GM12892 (cell line): Measurements from ENCODE around the gene FBXL22.

ENCODE experiments used
- DNase-seq: peaks from one replicate; pipeline ENCODE4 v3.0.0; 2011; ENCODE audit not compliant: insufficient read length
- FAIRE-seq: peaks from 2 replicates; lab custom pipeline; 2011; peaks lifted over from hg19 to GRCh38; lab: Jason Lieb, UNC
- POLR2A ChIP-seq: IDR thresholded peaks from 2 replicates; pipeline ENCODE4 v1.6.1; 2011; ENCODE audit warnings: low read depth, low read length, control low read depth
- POLR2AphosphoS5 ChIP-seq: IDR thresholded peaks from 2 replicates; pipeline ENCODE4 v1.6.1; 2011; ENCODE audit warnings: low read depth, low read length, control low read depth
- TAF1 ChIP-seq: IDR thresholded peaks from 2 replicates; pipeline ENCODE4 v1.6.1; 2011; ENCODE audit warnings: low read depth, mild to moderate bottlenecking, control low read depth, low read length, borderline replicate concordance

FBXL22 gene

DNA sequence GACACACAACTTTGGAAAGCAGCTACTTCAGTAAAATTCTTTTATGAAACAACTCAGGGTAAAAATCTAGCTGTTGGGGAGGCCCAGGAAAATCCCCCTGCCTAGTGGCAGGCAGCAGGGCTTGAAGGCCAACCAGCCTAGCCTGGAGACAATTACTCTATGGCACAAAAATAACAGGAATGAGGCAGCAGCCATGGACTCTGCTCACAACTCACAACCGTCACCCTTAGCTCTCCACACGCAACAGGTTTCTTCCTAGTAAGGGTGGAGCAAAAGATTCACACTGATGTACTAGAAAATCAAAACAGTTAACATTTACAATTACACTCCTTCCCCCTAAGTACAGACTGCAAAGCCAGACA lies 530 bp upstream of the FBXL22 start:
- DNase-seq (no peak), FAIRE-seq (no peak)
- TF ChIP-seq POLR2AphosphoS5 (no peak), TAF1 (no peak), POLR2A (no peak)

DNA sequence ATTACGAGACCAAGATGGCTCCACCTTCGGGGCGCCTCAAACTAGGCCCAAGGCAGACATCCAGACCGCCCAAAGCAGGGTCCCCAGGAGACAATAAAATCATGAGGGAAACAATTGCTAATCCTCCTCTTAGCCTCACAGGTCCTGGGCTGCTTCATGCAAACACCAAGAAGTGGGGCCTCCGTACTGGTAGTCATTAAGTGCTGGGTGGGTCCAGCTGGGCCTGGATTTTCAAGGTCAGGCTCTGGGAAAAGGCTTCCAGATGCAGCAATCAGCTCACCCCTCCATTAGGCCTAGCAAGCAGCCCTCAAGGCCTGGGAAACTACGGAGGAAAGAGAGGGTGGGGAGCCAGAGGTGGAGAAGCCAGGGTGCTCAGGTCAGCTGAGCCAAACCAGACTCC lies 634 bp downstream of the FBXL22 start:
- DNase-seq (no peak), FAIRE-seq (no peak)
- TF ChIP-seq POLR2A: no peak

- TF ChIP-seq TAF1: no peak
- no peak for TF ChIP-seq POLR2A
- no peak for TF ChIP-seq POLR2AphosphoS5
- DNase-seq (no peak), FAIRE-seq (no peak)
Measured at GRCh38 chr15:63598473-63599400, 1.6 kb downstream of the FBXL22 start.

GRCh38 chr15:63599401-63600000 lies 2.3 kb downstream of the FBXL22 start:
- FAIRE-seq: peak; percentile 33
- no peak for DNase-seq
- TF ChIP-seq TAF1 (no peak), POLR2AphosphoS5 (no peak), POLR2A (no peak)

- DNase-seq (no peak), FAIRE-seq (no peak)
- no peak for TF ChIP-seq POLR2A
Measured at GRCh38 chr15:63600001-63600615, 2.9 kb downstream of the FBXL22 start.

DNA sequence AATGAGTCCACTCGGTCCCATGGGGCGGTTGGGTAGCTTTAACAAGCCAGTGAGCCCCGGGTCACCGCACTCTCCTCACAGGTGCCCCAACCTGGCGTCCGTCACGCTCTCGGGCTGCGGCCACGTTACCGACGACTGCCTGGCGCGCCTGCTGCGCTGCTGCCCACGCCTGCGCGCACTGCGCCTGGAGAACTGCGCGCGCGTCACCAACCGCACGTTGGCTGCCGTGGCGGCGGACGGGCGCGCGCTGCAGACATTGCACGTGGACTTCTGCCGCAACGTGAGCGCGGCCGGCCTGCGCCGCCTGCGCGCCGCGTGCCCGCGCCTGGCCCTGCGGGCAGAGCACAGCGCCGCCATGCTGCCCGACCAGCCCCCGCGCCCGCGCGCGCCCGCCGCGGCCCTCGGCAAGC lies 3.4 kb downstream of the FBXL22 start:
- peak; percentile 87 for TF ChIP-seq POLR2AphosphoS5
- peak; percentile 58; the same call in 1 of the 2 replicates for TF ChIP-seq TAF1
- TF ChIP-seq POLR2A: peak; percentile 87
- DNase-seq: peak; percentile 86
- peak; percentile 99 for FAIRE-seq

GRCh38 chr15:63601026-63601703 lies 4.0 kb downstream of the FBXL22 start:
- FAIRE-seq (peak; percentile 48), DNase-seq (peak; percentile 41)
- no peak for TF ChIP-seq POLR2AphosphoS5
- TF ChIP-seq POLR2A: no peak; the same call in 1 of the 2 replicates
- TF ChIP-seq TAF1: no peak

GRCh38 chr15:63601704-63602185 lies 4.6 kb downstream of the FBXL22 start:
- no peak for DNase-seq
- TF ChIP-seq POLR2A (no peak), POLR2AphosphoS5 (no peak), TAF1 (no peak)
- FAIRE-seq: peak; percentile 46

DNA sequence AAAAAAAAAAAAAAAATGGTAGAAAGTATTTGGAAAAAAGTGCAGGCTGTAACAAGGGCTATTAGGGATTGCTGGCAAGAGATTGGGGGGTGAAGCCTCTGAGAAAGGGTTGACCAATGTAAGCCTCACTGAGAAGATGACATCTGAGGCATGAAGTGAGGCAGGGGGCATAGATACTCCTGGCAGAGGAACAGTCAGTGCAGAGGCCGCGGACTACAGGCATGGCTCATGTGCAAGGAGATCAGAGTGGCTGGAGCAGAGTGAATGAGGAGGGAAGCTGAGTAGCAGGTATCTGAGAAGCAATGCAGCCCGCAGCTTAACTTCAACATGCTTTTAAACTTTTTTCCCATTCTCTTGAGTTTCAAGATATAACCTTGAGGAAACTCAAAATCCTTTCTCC lies 5.4 kb downstream of the FBXL22 start:
- no peak for FAIRE-seq
- no peak for DNase-seq
- TF ChIP-seq POLR2A: no peak
- TF ChIP-seq TAF1: no peak
- no peak for TF ChIP-seq POLR2AphosphoS5

- TF ChIP-seq POLR2AphosphoS5 (no peak), POLR2A (no peak), TAF1 (no peak)
- FAIRE-seq (no peak), DNase-seq (no peak)
Measured at GRCh38 chr15:63603516-63603915, 6.3 kb downstream of the FBXL22 start.

DNA sequence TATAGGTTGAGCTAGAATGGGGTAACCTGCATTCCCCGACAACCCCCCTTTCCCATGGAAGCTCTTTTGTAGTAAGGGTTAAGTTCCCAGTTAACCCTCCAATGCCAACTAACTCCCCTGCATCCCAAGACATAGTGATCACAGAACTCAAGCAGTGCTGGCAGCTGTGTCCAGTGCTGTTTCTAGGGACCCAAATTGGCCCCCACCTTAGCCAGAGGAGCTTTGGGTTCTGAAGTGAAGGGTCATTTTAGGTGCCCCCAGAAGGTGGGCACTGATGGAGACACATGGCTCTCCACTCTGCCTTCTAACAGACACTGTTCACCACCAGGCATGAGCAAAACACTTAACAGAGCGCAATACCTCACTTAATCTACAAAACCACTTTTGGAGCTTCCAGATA lies 7.1 kb downstream of the FBXL22 start:
- FAIRE-seq: no peak
- DNase-seq: no peak
- TF ChIP-seq POLR2A: no peak

DNA sequence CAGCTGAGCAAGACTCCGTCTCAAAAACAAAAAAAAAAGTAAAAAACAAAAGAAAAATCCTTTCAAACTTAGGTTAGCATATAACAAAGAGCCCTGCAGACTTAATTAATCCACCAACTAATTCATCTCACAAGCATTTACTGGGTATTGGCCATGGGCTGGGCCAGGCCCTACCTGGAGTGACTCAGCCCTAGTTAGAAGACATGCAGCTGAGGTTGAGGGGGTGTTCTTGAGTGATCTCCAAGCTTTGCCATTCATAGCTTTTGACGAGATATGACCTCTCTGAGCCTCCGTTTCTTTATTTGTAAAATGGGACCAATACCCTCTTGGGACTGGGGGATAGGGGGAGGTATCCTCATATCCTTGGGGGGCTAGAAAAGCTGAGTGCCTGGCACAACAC lies 7.8 kb downstream of the FBXL22 start:
- TF ChIP-seq POLR2AphosphoS5 (no peak), POLR2A (no peak), TAF1 (no peak)
- DNase-seq (no peak), FAIRE-seq (no peak)
